HG02571 (cell line): Measurements from ENCODE around the gene GSTCD.
"Not testable (repeated sequence)": the region's sequence is repeated elsewhere in the genome, so short reads cannot be mapped to it uniquely, and the experiment has no call there.

Source experiments
- ATAC-seq: cut with Tn5 transposase; IDR thresholded peaks from one replicate; pipeline ENCODE4 v1.9.1; 2021; ENCODE audit warnings: mild to moderate bottlenecking, moderate library complexity; ENCODE audit not compliant: unreplicated experiment

GSTCD gene

GRCh38 chr4:105714932-105715331, 6.3 kb downstream of the GSTCD start:
- no peak for ATAC-seq

GRCh38 chr4:105715692-105716278, 7.2 kb downstream of the GSTCD start:
- ATAC-seq = no peak

GRCh38 chr4:105719204-105719603, 10.6 kb downstream of the GSTCD start:
- ATAC-seq = no peak

- ATAC-seq = no peak
Measured at GRCh38 chr4:105725623-105726022, 17.0 kb downstream of the GSTCD start.

GRCh38 chr4:105729895-105730294, 21.3 kb downstream of the GSTCD start:
- ATAC-seq = not testable (repeated sequence)

GRCh38 chr4:105735217-105735616, 26.6 kb downstream of the GSTCD start:
- ATAC-seq = not testable (repeated sequence)

GRCh38 chr4:105741548-105741947, 33.0 kb downstream of the GSTCD start:
- no peak for ATAC-seq

GRCh38 chr4:105748222-105748621, 39.6 kb downstream of the GSTCD start:
- ATAC-seq = no peak

- ATAC-seq = no peak
Measured at GRCh38 chr4:105751718-105752299, 43.2 kb downstream of the GSTCD start.

GRCh38 chr4:105753361-105753760, 44.8 kb downstream of the GSTCD start:
- ATAC-seq = no peak

- ATAC-seq = no peak
Measured at GRCh38 chr4:105755375-105755774, 46.8 kb downstream of the GSTCD start.

GRCh38 chr4:105758958-105759357, 50.4 kb downstream of the GSTCD start:
- no peak for ATAC-seq

- no peak for ATAC-seq
Measured at GRCh38 chr4:105765690-105766407, 57.3 kb downstream of the GSTCD start.

- ATAC-seq = no peak
Measured at GRCh38 chr4:105767579-105767978, 59.0 kb downstream of the GSTCD start.

- ATAC-seq = not testable (repeated sequence)
Measured at GRCh38 chr4:105770524-105770923, 61.9 kb downstream of the GSTCD start.

GRCh38 chr4:105772065-105772464, 63.5 kb downstream of the GSTCD start:
- not testable (repeated sequence) for ATAC-seq

GRCh38 chr4:105775760-105776415, 67.3 kb downstream of the GSTCD start:
- not testable (repeated sequence) for ATAC-seq

- ATAC-seq = no peak
Measured at GRCh38 chr4:105780176-105780575, 71.6 kb downstream of the GSTCD start.

GRCh38 chr4:105784761-105785160, 76.2 kb downstream of the GSTCD start:
- ATAC-seq = no peak

- no peak for ATAC-seq
Measured at GRCh38 chr4:105785792-105786191, 77.2 kb downstream of the GSTCD start.

- ATAC-seq = no peak
Measured at GRCh38 chr4:105786748-105787147, 78.2 kb downstream of the GSTCD start.

- ATAC-seq = no peak
Measured at GRCh38 chr4:105797225-105797624, 88.6 kb downstream of the GSTCD start.
